ENCODE results near the gene GNMT. TPM values are rescaled to one million over a fixed set of nuclear protein-coding genes. Genes with fewer than 3 reads are reported as not detected.

Gene GNMT
- total RNA-seq, 5 donors from 2014 or later (not counting 1 experiment from before 2014, with no cell fraction given), result 0.93 to 3.4 (median 1.3) TPM

DNA sequence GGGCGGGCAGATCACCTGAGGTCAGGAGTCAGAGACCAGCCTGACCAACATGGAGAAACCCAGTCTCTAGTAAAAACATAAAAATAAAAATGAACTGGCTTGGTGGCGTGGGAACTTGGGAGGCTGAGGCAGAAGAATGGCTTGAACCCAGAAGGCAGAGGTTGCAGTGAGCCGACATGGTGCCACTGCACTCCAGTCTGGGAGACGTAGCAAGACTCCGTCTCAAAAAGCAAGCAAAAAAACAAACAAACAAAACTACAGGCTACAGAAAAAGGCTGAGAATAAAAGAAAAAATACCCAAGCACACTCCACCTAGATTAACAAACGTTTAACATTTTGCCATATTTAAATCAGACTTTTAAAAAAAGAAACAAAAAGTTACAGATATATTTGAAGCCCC is 38.8 kb upstream of the GNMT start:
- Mint-ChIP-seq H3K36me3 (no peaks in the 10 kb centered on the region), H3K9me3 (no peaks in the 10 kb centered on the region), H3K4me3 (no peak overlapping the region), H3K27ac (no peak overlapping the region), H3K4me1 (no peaks in the 10 kb centered on the region), H3K27me3 (no peaks in the 10 kb centered on the region)
- CTCF ChIA-PET, result interaction anchor here in 1 of 2 donors (0.7 to 0.8 kb wide), 2 partner anchors 53 to 222 kb away, joined by 4 read pairs; no protein-coding TSS in a partner anchor
- ATAC-seq (replicated peaks in 1 of 4), result no peak
- POLR2A ChIA-PET, result no interaction called here
- H3K27me3 ChIP-seq (replicated peaks in 1 of 2; ENCODE audit: control insufficient read depth in 2 of 2, extremely low read depth in 1 of 2, insufficient read depth in 2 of 2, low read length in 1 of 2), result no peaks in the 10 kb centered on the region
- 57% methylated on average over 2 of the region's 6 CpGs for WGBS (ENCODE audit: insufficient coverage)
- no peak overlapping the region for H3K27ac ChIP-seq (ENCODE audit: low read length)
- no peaks in the 10 kb centered on the region for H3K36me3 ChIP-seq (ENCODE audit: control insufficient read depth in 2 of 2, extremely low read depth in 1 of 2, insufficient read depth in 1 of 2, low read length in 1 of 2)
- DNase-seq, result no peak
- H3K9me3 ChIP-seq, result no peaks in the 10 kb centered on the region
- no peak overlapping the region for H3K4me3 ChIP-seq (ENCODE audit: control insufficient read depth in 1 of 2, extremely low read depth in 1 of 2, low read length in 1 of 2)
- no peaks in the 10 kb centered on the region for H3K4me1 ChIP-seq (ENCODE audit: control insufficient read depth in 1 of 2, extremely low read depth in 1 of 2, insufficient read depth in 2 of 2, low read length in 2 of 2)

DNA sequence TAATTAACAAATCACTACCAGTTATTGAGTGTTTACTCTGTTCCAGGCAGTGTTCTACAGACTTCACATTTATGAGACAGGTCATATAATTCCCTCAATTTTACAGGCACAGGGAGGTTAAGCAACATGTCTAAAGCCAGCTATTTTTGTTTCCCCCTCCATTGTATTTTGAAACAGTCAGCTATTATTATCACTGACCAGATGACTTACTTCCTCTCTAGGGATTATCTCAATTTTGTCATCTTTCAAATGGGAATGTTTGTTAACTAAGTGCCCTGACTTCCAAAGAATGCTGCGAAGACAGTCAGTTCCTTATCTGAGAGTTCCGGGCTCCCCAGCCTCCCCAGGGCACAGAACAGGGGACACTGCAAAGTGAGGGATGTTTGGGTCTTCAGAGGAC is 36.9 kb upstream of the GNMT start:
- 100% methylated on average over 1 of the region's 2 CpGs for WGBS (ENCODE audit: insufficient coverage)
- Mint-ChIP-seq H3K9me3 (no peaks in the 10 kb centered on the region), H3K27ac (no peak overlapping the region), H3K4me1 (peaks cover 5 to 6% (median 5%) of the 10 kb centered on the region in 3 donors), H3K4me3 (no peak overlapping the region), H3K36me3 (no peaks in the 10 kb centered on the region), H3K27me3 (no peaks in the 10 kb centered on the region)
- DNase-seq (no peak), ATAC-seq (replicated peaks in 1 of 4) (no peak)
- Histone ChIP-seq H3K27me3 (replicated peaks in 1 of 2; ENCODE audit: control insufficient read depth in 2 of 2, extremely low read depth in 1 of 2, insufficient read depth in 2 of 2, low read length in 1 of 2) (no peaks in the 10 kb centered on the region), H3K36me3 (ENCODE audit: control insufficient read depth in 2 of 2, extremely low read depth in 1 of 2, insufficient read depth in 1 of 2, low read length in 1 of 2) (no peaks in the 10 kb centered on the region), H3K4me1 (ENCODE audit: control insufficient read depth in 1 of 2, extremely low read depth in 1 of 2, insufficient read depth in 2 of 2, low read length in 2 of 2) (peaks cover 4 to 10% of the 10 kb centered on the region in 2 experiments), H3K9me3 (no peaks in the 10 kb centered on the region), H3K27ac (ENCODE audit: low read length) (no peak overlapping the region), H3K4me3 (ENCODE audit: control insufficient read depth in 1 of 2, extremely low read depth in 1 of 2, low read length in 1 of 2) (no peak overlapping the region)
- POLR2A ChIA-PET, result interaction anchor here in 1 of 2 donors (0.6 kb wide), 1 partner anchor 240 kb away, joined by 4 read pairs; no protein-coding TSS in a partner anchor
- CTCF ChIA-PET, result no interaction called here

DNA sequence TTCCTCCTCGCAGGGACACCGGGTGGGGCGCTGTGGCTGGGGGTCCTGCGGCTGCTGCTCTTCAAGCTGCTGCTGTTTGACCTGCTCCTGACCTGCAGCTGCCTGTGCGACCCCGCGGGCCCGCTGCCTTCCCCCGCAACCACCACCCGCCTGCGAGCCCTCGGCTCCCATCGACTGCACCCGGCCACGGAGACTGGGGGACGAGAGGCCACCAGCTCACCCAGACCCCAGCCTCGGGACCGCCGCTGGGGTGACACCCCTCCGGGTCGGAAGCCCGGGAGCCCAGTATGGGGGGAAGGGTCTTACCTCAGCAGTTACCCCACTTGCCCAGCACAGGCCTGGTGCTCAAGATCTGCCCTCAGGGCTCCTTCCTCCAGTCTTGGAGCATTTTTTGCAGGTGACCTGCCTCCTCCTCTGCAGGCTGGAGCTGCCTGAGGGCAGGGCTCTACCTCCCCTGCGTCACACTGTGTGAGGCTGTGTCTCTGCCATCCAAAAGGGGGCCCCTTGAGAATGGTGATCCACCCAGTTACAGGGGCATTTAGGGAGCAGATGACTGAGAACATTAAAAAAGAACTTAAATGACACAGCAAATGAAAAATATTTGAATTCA is 35.2 kb upstream of the GNMT start:
- H3K9me3 Mint-ChIP-seq, result no peaks in the 10 kb centered on the region
- WGBS (ENCODE audit: insufficient coverage), result 96% methylated on average over 19 of the region's 23 CpGs
- no peak overlapping the region for H3K4me3 ChIP-seq (ENCODE audit: control insufficient read depth in 1 of 2, extremely low read depth in 1 of 2, low read length in 1 of 2)
- ChIA-PET POLR2A (no interaction called here), CTCF (interaction anchor here in 1 of 2 donors (0.6 kb wide), 2 partner anchors 15 to 50 kb away, joined by 3 to 4 read pairs; no protein-coding TSS in a partner anchor)
- H3K36me3 Mint-ChIP-seq, result peaks cover 3% of the 10 kb centered on the region
- H3K9me3 ChIP-seq, result no peaks in the 10 kb centered on the region
- no peak overlapping the region for H3K4me3 Mint-ChIP-seq
- no peak overlapping the region for H3K27ac ChIP-seq (ENCODE audit: low read length)
- no peak for DNase-seq
- no peaks in the 10 kb centered on the region for H3K27me3 Mint-ChIP-seq
- no peaks in the 10 kb centered on the region for H3K36me3 ChIP-seq (ENCODE audit: control insufficient read depth in 2 of 2, extremely low read depth in 1 of 2, insufficient read depth in 1 of 2, low read length in 1 of 2)
- no peaks in the 10 kb centered on the region for H3K27me3 ChIP-seq (replicated peaks in 1 of 2; ENCODE audit: control insufficient read depth in 2 of 2, extremely low read depth in 1 of 2, insufficient read depth in 2 of 2, low read length in 1 of 2)
- peaks cover 10 to 15% (median 14%) of the 10 kb centered on the region in 3 donors for H3K4me1 Mint-ChIP-seq
- ATAC-seq (replicated peaks in 1 of 4), result no peak
- H3K4me1 ChIP-seq (ENCODE audit: control insufficient read depth in 1 of 2, extremely low read depth in 1 of 2, insufficient read depth in 2 of 2, low read length in 2 of 2), result peaks cover 4 to 17% of the 10 kb centered on the region in 2 experiments
- peak overlapping the region in 1 of 2 donors; percentile 13 for H3K27ac Mint-ChIP-seq

DNA sequence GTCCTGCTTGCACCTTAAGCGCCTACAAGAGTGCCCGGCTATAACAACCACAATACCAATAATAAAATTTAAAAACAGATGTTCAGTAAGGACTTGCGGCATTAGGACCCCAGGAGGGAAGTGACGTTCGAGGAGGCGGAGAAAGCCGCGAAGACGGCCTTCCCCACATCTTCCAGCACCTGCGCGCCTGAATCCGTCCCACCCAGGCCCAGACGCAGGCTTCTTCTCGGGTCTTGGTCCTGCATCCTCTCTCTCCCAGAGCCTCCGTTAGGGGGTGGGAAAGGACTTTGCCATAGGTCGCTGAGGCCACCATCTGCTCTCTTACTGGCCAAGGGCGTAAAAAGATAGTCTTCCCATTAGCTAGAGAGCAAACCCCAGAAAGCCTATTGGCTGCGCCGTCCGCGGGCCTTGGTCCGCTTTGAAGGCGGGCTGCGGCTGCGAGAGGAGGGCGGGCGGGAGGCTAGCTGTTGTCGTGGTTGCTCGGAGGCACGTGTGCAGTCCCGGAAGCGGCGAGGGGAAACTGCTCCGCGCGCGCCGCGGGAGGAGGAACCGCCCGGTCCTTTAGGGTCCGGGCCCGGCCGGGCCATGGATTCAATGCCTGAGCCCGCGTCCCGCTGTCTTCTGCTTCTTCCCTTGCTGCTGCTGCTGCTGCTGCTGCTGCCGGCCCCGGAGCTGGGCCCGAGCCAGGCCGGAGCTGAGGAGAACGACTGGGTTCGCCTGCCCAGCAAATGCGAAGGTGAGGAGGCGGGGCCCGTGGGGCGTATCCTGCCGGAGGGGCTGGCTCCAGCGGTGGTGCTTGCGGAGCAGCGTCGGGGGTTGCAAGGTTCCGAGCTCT is 31.4 kb upstream of the GNMT start, which contains the start of gene CNPY3:
Gene CNPY3 (plus strand): TSS at position 495 of the 835 bp plus-strand sequence. CDS start 91 bp downstream, at position 586.
- CTCF ChIA-PET, result interaction anchor here (0.5 to 2.2 kb wide), 14 partner anchors 28 to 945 kb away, joined by 3 to 22 read pairs (median 3); partner anchors contain the start of genes KLHDC3 (in 1 of the 2), MEA1 (in 1 of the 2), PPP2R5D (in 1 of the 2) and RPL7L1 (in 1 of the 2)
- under 1% methylated on average over 47 of the region's 63 CpGs for WGBS (ENCODE audit: insufficient coverage)

GRCh38 chr6:42929821-42930360 is 30.7 kb upstream of the GNMT start:
- Histone ChIP-seq H3K4me1 (ENCODE audit: control insufficient read depth in 1 of 2, extremely low read depth in 1 of 2, insufficient read depth in 2 of 2, low read length in 2 of 2) (peaks cover 16 to 57% of the 10 kb centered on the region in 2 experiments), H3K27ac (ENCODE audit: low read length) (peak overlapping the region; percentile 94), H3K27me3 (replicated peaks in 1 of 2; ENCODE audit: control insufficient read depth in 2 of 2, extremely low read depth in 1 of 2, insufficient read depth in 2 of 2, low read length in 1 of 2) (no peaks in the 10 kb centered on the region), H3K9me3 (no peaks in the 10 kb centered on the region), H3K36me3 (ENCODE audit: control insufficient read depth in 2 of 2, extremely low read depth in 1 of 2, insufficient read depth in 1 of 2, low read length in 1 of 2) (peaks cover 0 to 16% of the 10 kb centered on the region in 2 donors), H3K4me3 (ENCODE audit: control insufficient read depth in 1 of 2, extremely low read depth in 1 of 2, low read length in 1 of 2) (peak overlapping the region; percentile 77 to 84)
- H3K9me3 Mint-ChIP-seq, result no peaks in the 10 kb centered on the region
- H3K27ac Mint-ChIP-seq, result peak overlapping the region; percentile 98 to 99
- DNase-seq, result peak in 14 of 35 experiments; percentile 21 to 78 (median 34)
- POLR2A ChIA-PET, result interaction anchor here (0.6 to 2.4 kb wide), 15 partner anchors 29 to 1457 kb away, joined by 3 to 25 read pairs (median 4); partner anchors contain the start of genes KLHDC3 (in 2 of the 2), PPP2R5D (in 2 of the 2), HSP90AB1 (in 1 of the 2) and KLC4 (in 1 of the 2)
- CTCF ChIA-PET, result interaction anchor here (0.6 to 2.2 kb wide), 10 partner anchors 29 to 946 kb away, joined by 3 to 22 read pairs (median 3); partner anchors contain the start of genes KLHDC3 (in 1 of the 2), MEA1 (in 1 of the 2), PPP2R5D (in 1 of the 2) and RPL7L1 (in 1 of the 2)
- H3K4me3 Mint-ChIP-seq, result peak overlapping the region; percentile 86 to 99 (median 96)
- peaks cover 17% of the 10 kb centered on the region for H3K36me3 Mint-ChIP-seq
- WGBS (ENCODE audit: insufficient coverage), result 0% methylated on average over 4 of the region's 16 CpGs
- peaks cover 45 to 57% (median 51%) of the 10 kb centered on the region in 3 donors for H3K4me1 Mint-ChIP-seq
- H3K27me3 Mint-ChIP-seq, result no peaks in the 10 kb centered on the region
- peak; percentile 16 to 26 (median 22) for ATAC-seq (replicated peaks in 1 of 4)

More for the DNA sequence above, 31.4 kb upstream of the GNMT start, which contains the start of gene CNPY3:
- no peaks in the 10 kb centered on the region for H3K9me3 Mint-ChIP-seq
- Histone ChIP-seq H3K9me3 (no peaks in the 10 kb centered on the region), H3K4me3 (ENCODE audit: control insufficient read depth in 1 of 2, extremely low read depth in 1 of 2, low read length in 1 of 2) (peak within 1 kb of the TSS; percentile 77 to 84), H3K4me1 (ENCODE audit: control insufficient read depth in 1 of 2, extremely low read depth in 1 of 2, insufficient read depth in 2 of 2, low read length in 2 of 2) (peaks cover 16 to 53% of the 10 kb centered on the region in 2 experiments), H3K27ac (ENCODE audit: low read length) (peak within 1 kb of the TSS; percentile 94), H3K27me3 (replicated peaks in 1 of 2; ENCODE audit: control insufficient read depth in 2 of 2, extremely low read depth in 1 of 2, insufficient read depth in 2 of 2, low read length in 1 of 2) (no peaks in the 10 kb centered on the region), H3K36me3 (ENCODE audit: control insufficient read depth in 2 of 2, extremely low read depth in 1 of 2, insufficient read depth in 1 of 2, low read length in 1 of 2) (peaks cover 0 to 9% of the 10 kb centered on the region in 2 donors)
- no peaks in the 10 kb centered on the region for H3K27me3 Mint-ChIP-seq
- DNase-seq (peak; percentile 85 to 98 (median 93)), ATAC-seq (replicated peaks in 1 of 4) (peak; percentile 85 to 87 (median 86))
- H3K4me1 Mint-ChIP-seq, result peaks cover 42 to 51% (median 51%) of the 10 kb centered on the region in 3 donors
- peak within 1 kb of the TSS; percentile 98 to 99 for H3K27ac Mint-ChIP-seq
- H3K36me3 Mint-ChIP-seq, result peaks cover 17% of the 10 kb centered on the region
- peak within 1 kb of the TSS; percentile 86 to 99 (median 96) for H3K4me3 Mint-ChIP-seq
- POLR2A ChIA-PET, result interaction anchor here (0.6 to 2.4 kb wide), 21 partner anchors 29 to 1458 kb away, joined by 3 to 25 read pairs (median 4); partner anchors contain the start of genes KLHDC3 (in 2 of the 2), PPP2R5D (in 2 of the 2), HSP90AB1 (in 1 of the 2) and KLC4 (in 1 of the 2)

All from T-cell (primary cell).